ENCODE results near the gene CCDC136. TPM values are rescaled to one million over a fixed set of nuclear protein-coding genes. Genes with fewer than 3 reads are reported as not detected.

The CCDC136 gene
- total and polyA plus RNA-seq, 4 experiments from 2014 or later: 3.4 to 20.4 (median 18.3) TPM; not detected in 1

DNA sequence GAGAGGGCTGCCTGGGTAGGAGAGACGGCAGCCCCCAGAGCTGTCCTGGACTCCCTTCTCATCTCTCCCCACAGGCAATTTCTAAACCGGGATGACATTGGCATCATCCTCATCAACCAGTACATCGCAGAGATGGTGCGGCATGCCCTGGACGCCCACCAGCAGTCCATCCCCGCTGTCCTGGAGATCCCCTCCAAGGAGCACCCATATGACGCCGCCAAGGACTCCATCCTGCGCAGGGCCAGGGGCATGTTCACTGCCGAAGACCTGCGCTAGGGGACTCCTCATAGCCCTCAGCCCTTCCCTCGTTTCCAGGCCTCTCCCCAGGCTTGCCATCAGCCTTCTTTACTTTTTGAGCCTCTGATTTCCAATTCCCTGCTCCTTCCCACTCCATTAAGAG lies 73.5 kb downstream of the CCDC136 start:
- no peak for DNase-seq
- Mint-ChIP-seq H3K27me3 (no peaks in the 10 kb centered on the region), H3K36me3 (peaks cover 11 to 29% of the 10 kb centered on the region in 2 donors), H3K27ac (peak overlapping the region in 2 of 7 donors; percentile 42 to 71), H3K9me3 (no peaks in the 10 kb centered on the region), H3K4me3 (peak overlapping the region in 3 of 8 donors; percentile 14 to 68 (median 43)), H3K4me1 (peaks cover 23 to 51% (median 36%) of the 10 kb centered on the region in 4 donors)
- Histone ChIP-seq H3K9me3 (ENCODE audit: control insufficient read depth in 1 of 2, low read length in 2 of 2) (no peaks in the 10 kb centered on the region), H3K4me1 (ENCODE audit: insufficient read depth, low read length) (peaks cover 30% of the 10 kb centered on the region), H3K36me3 (ENCODE audit: insufficient read depth, low read length) (peaks cover 5% of the 10 kb centered on the region), H3K27ac (ENCODE audit: low read depth, low read length) (no peak overlapping the region), H3K4me3 (ENCODE audit: low read length in 2 of 2) (no peak overlapping the region), H3K27me3 (ENCODE audit: insufficient read depth, low read length) (no peaks in the 10 kb centered on the region)
- POLR2A ChIA-PET (ENCODE audit: partially characterized antibody): no interaction called here
- CTCF ChIA-PET (ENCODE audit: partially characterized antibody): no interaction called here
- intact Hi-C loops (cut with micrococcal nuclease): no loop called here

DNA sequence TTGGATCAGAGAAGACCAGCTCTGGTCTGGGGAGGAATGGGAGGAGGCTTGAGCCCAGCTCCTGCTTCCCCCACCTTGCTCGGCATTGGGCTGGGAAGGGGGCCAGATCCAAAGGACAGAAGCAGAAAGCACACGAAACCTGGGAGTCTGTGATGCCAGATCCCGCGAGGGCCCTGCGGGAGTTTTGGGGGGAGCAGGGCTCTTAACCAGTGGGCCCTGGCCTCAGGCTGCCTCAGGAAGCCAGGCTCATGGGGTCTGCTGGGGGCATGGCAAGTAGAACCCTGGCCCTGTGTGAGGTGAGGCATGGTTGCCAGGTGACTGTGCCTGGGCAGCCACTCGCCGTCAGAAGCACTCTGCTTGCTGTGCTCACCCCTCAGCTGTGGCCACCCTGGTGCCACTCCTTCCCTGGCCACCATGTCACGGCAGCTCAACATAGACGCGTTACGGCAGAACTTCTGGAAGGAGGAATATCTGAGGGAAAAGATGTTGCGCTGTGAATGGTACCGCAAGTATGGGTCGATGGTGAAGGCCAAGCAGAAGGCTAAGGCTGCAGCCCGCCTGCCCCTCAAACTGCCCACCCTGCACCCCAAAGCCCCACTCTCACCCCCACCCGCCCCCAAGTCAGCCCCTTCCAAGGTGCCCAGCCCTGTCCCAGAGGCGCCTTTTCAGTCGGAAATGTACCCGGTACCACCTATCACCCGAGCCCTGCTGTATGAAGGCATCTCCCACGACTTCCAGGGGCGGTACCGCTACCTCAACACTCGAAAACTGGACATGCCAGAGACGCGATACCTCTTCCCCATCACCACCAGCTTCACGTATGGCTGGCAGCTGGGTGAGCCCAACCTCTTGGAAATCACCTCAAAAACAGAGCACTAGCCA lies 74.5 kb downstream of the CCDC136 start:
- intact Hi-C loops (cut with micrococcal nuclease): no loop called here
- no peaks in the 10 kb centered on the region for H3K9me3 ChIP-seq (ENCODE audit: control insufficient read depth in 1 of 2, low read length in 2 of 2)
- peaks cover 30% of the 10 kb centered on the region for H3K4me1 ChIP-seq (ENCODE audit: insufficient read depth, low read length)
- Mint-ChIP-seq H3K36me3 (peaks cover 11 to 29% of the 10 kb centered on the region in 2 donors), H3K27ac (peak overlapping the region in 3 of 7 donors; percentile 36 to 71 (median 64)), H3K4me3 (peak overlapping the region in 2 of 8 donors; percentile 9 to 68), H3K9me3 (no peaks in the 10 kb centered on the region), H3K27me3 (no peaks in the 10 kb centered on the region), H3K4me1 (peaks cover 23 to 53% (median 35%) of the 10 kb centered on the region in 4 donors)
- DNase-seq: no peak
- ChIA-PET CTCF (ENCODE audit: partially characterized antibody) (interaction anchor here (1.1 to 1.6 kb wide), 2 partner anchors 12 to 17 kb away, joined by 3 to 5 read pairs; no protein-coding TSS in a partner anchor), POLR2A (ENCODE audit: partially characterized antibody) (no interaction called here)
- no peak overlapping the region for H3K4me3 ChIP-seq (ENCODE audit: low read length in 2 of 2)
- H3K36me3 ChIP-seq (ENCODE audit: insufficient read depth, low read length): peaks cover 5% of the 10 kb centered on the region
- no peaks in the 10 kb centered on the region for H3K27me3 ChIP-seq (ENCODE audit: insufficient read depth, low read length)
- no peak overlapping the region for H3K27ac ChIP-seq (ENCODE audit: low read depth, low read length)

DNA sequence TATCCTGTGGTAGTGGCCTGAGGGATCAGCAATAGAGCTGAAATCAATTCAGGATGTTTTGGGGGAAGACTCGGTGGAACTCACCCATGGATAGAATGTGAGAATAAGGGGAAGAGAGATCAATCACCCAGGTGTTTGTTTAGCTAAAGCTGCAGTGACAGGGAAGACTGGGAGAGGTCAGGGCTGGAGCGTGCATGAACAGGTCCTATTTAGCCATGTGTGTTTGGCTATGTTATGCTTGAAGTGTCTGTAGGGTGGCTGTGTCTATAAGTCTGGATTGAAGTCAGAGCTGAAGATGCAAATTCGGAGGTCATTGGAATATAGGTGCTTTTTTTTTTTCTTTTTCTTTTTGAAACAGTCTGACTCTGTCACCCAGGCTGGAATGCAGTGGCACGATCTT lies 75.5 kb downstream of the CCDC136 start:
- Histone ChIP-seq H3K27ac (ENCODE audit: low read depth, low read length) (no peak overlapping the region), H3K4me1 (ENCODE audit: insufficient read depth, low read length) (peaks cover 27% of the 10 kb centered on the region), H3K9me3 (ENCODE audit: control insufficient read depth in 1 of 2, low read length in 2 of 2) (no peaks in the 10 kb centered on the region), H3K27me3 (ENCODE audit: insufficient read depth, low read length) (no peaks in the 10 kb centered on the region), H3K36me3 (ENCODE audit: insufficient read depth, low read length) (peaks cover 5% of the 10 kb centered on the region), H3K4me3 (ENCODE audit: low read length in 2 of 2) (no peak overlapping the region)
- H3K36me3 Mint-ChIP-seq: peaks cover 11 to 29% of the 10 kb centered on the region in 2 donors
- ChIA-PET POLR2A (ENCODE audit: partially characterized antibody) (no interaction called here), CTCF (ENCODE audit: partially characterized antibody) (interaction anchor here (1.1 to 1.6 kb wide), 3 partner anchors 11 to 16 kb away, joined by 3 to 5 read pairs (median 4); no protein-coding TSS in a partner anchor)
- DNase-seq: no peak
- peaks cover 21 to 50% (median 32%) of the 10 kb centered on the region in 4 donors for H3K4me1 Mint-ChIP-seq
- intact Hi-C loops (cut with micrococcal nuclease): no loop called here
- no peaks in the 10 kb centered on the region for H3K9me3 Mint-ChIP-seq
- H3K27me3 Mint-ChIP-seq: no peaks in the 10 kb centered on the region
- peak overlapping the region in 6 of 8 donors; percentile 1 to 60 (median 5) for H3K4me3 Mint-ChIP-seq
- no peak overlapping the region for H3K27ac Mint-ChIP-seq

DNA sequence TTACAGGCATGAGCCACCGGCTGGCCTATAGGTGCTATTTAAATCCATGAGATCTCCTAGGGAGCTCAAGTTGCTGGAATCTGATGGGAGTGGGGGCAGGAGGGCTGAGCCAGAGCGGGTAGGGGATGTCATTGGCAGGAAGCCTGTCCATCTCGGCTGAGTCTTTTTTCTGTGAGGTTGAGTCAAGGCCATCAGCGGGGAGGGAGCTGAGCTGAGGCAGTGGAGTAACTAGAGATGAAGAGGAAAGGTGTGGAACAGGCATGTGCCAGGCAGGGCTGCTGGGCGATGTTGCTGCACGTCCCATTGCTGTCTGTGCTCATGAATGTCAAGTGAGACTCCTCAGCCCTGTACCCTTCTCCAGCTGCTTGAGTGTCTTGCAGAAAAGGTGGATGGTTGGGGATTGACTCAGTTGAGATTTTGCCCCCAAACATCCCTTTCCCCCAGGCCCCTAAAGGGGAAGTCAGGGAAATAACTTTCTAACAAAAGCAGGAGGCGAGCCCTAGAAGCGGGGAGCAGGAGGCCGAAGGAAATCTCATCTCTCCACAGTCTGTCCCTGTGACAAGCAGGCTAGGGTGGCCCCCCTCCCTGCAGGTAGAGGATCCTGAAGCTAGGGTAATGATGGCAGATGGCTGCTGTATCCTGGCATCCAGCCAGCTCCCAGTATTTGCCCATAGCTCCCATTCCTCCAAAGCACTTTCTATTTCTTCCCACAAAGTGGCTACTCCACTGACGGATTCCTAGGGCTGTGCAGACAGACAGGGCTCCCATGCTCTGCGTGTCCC lies 76.3 kb downstream of the CCDC136 start:
- Histone ChIP-seq H3K9me3 (ENCODE audit: control insufficient read depth in 1 of 2, low read length in 2 of 2) (no peaks in the 10 kb centered on the region), H3K27ac (ENCODE audit: low read depth, low read length) (no peak overlapping the region), H3K36me3 (ENCODE audit: insufficient read depth, low read length) (peaks cover 5% of the 10 kb centered on the region), H3K4me1 (ENCODE audit: insufficient read depth, low read length) (peaks cover 25% of the 10 kb centered on the region), H3K27me3 (ENCODE audit: insufficient read depth, low read length) (no peaks in the 10 kb centered on the region), H3K4me3 (ENCODE audit: low read length in 2 of 2) (no peak overlapping the region)
- H3K36me3 Mint-ChIP-seq: peaks cover 11 to 25% of the 10 kb centered on the region in 2 donors
- CTCF ChIA-PET (ENCODE audit: partially characterized antibody): interaction anchor here (1.3 to 2.0 kb wide), 5 partner anchors 12 to 394 kb away, joined by 3 to 7 read pairs (median 4); no protein-coding TSS in a partner anchor
- H3K27me3 Mint-ChIP-seq: no peaks in the 10 kb centered on the region
- H3K4me1 Mint-ChIP-seq: peaks cover 15 to 42% (median 26%) of the 10 kb centered on the region in 4 donors
- H3K4me3 Mint-ChIP-seq: peak overlapping the region in 7 of 8 donors; percentile 51 to 75 (median 69)
- POLR2A ChIA-PET (ENCODE audit: partially characterized antibody): no interaction called here
- peak overlapping the region in 1 of 7 donors; percentile 36 for H3K27ac Mint-ChIP-seq
- no peak for DNase-seq
- intact Hi-C loops (cut with micrococcal nuclease): no loop called here
- H3K9me3 Mint-ChIP-seq: no peaks in the 10 kb centered on the region

DNA sequence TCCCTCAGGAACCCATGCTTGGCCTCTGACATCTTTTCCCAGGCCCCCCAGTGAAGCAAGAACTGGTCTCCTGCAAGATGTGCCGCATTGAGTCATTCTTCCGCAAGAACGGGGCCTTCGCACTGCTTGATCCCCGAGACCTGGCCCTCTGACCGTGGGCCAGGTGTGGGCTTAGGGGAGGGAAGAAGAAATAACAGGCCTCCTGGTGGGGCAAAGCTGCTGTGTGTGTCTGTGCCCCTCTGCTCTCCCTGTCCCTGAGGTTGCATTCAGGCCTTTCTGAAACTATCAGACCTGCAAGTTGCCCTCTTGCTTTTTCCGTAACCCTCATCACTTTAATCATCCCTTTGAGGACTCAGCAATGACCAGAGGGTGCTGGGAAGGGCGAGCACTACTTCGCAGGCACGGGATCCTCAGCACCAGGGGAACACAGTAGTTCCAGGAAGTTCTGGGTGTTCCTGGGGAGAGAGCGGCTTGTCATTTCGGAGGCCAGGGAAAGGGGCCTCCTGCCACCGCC lies 76.9 kb downstream of the CCDC136 start:
- DNase-seq: no peak
- H3K4me1 Mint-ChIP-seq: peaks cover 14 to 37% (median 23%) of the 10 kb centered on the region in 4 donors
- H3K27ac Mint-ChIP-seq: no peak overlapping the region
- Histone ChIP-seq H3K36me3 (ENCODE audit: insufficient read depth, low read length) (peaks cover 5% of the 10 kb centered on the region), H3K4me1 (ENCODE audit: insufficient read depth, low read length) (peaks cover 19% of the 10 kb centered on the region), H3K27ac (ENCODE audit: low read depth, low read length) (no peak overlapping the region), H3K9me3 (ENCODE audit: control insufficient read depth in 1 of 2, low read length in 2 of 2) (no peaks in the 10 kb centered on the region), H3K27me3 (ENCODE audit: insufficient read depth, low read length) (no peaks in the 10 kb centered on the region), H3K4me3 (ENCODE audit: low read length in 2 of 2) (peak overlapping the region in 1 of 2 donors; percentile 52)
- no peaks in the 10 kb centered on the region for H3K9me3 Mint-ChIP-seq
- ChIA-PET POLR2A (ENCODE audit: partially characterized antibody) (no interaction called here), CTCF (ENCODE audit: partially characterized antibody) (interaction anchor here (1.3 to 2.0 kb wide), 3 partner anchors 15 to 395 kb away, joined by 3 to 7 read pairs (median 3); no protein-coding TSS in a partner anchor)
- H3K4me3 Mint-ChIP-seq: peak overlapping the region; percentile 21 to 75 (median 62)
- intact Hi-C loops (cut with micrococcal nuclease): loop anchor here (1.0 kb wide), 1 partner anchor 15 kb away; no protein-coding TSS in a partner anchor
- H3K27me3 Mint-ChIP-seq: no peaks in the 10 kb centered on the region
- H3K36me3 Mint-ChIP-seq: peaks cover 11 to 20% of the 10 kb centered on the region in 2 donors

DNA sequence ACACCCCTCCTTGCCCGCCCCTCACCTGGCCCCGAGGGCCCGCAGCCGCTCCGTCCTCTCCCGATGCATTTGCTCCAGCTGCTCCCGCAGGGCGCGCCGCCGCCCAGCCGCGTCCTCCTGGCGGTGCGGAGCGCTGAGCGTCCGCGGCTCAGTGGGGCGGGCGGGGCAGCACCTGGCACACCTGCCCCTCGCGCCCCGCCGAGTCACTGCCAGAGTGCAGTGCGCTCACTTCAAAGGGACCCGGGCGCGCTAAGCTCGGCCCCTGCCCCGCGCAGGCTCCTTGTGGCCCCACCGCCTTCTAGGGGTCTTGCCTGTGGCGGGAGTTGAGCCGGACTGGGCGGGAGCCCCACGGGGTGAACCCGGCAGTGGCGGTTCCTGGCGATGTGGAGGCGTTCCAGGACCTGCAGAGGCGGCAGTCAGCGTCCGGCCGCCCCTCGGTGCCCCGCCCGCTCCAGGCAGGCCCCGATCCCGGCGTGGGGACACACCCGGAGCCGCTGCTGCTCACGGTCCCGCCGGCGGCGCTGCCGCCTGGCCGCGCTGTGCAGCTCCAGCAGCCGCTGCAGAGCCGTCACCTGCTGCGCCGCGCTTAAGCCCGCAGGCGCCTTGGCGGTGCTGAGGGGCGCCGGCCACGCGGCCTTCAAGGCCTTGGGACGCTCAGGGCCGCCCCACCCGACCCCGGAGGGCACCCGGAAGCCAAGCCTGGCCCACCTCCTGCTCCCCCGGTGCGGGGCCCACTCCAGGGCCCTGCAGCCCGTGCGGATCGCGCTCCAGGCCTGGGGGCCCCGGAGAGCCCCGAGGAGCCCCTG lies 77.6 kb downstream of the CCDC136 start:
- no peaks in the 10 kb centered on the region for H3K27me3 Mint-ChIP-seq
- no peaks in the 10 kb centered on the region for H3K27me3 ChIP-seq (ENCODE audit: insufficient read depth, low read length)
- H3K9me3 ChIP-seq (ENCODE audit: control insufficient read depth in 1 of 2, low read length in 2 of 2): no peaks in the 10 kb centered on the region
- H3K4me1 Mint-ChIP-seq: peaks cover 11 to 33% (median 19%) of the 10 kb centered on the region in 4 donors
- H3K4me1 ChIP-seq (ENCODE audit: insufficient read depth, low read length): peaks cover 13% of the 10 kb centered on the region
- peak overlapping the region in 1 of 2 donors; percentile 52 for H3K4me3 ChIP-seq (ENCODE audit: low read length in 2 of 2)
- H3K27ac Mint-ChIP-seq: no peak overlapping the region
- H3K4me3 Mint-ChIP-seq: peak overlapping the region; percentile 21 to 75 (median 66)
- CTCF ChIA-PET (ENCODE audit: partially characterized antibody): interaction anchor here (0.6 to 2.0 kb wide), 4 partner anchors 8 to 395 kb away, joined by 3 to 7 read pairs (median 3); no protein-coding TSS in a partner anchor
- H3K9me3 Mint-ChIP-seq: no peaks in the 10 kb centered on the region
- H3K36me3 ChIP-seq (ENCODE audit: insufficient read depth, low read length): peaks cover 5% of the 10 kb centered on the region
- intact Hi-C loops (cut with micrococcal nuclease): loop anchor here (1.0 kb wide), 1 partner anchor 14 kb away; no protein-coding TSS in a partner anchor
- no peak overlapping the region for H3K27ac ChIP-seq (ENCODE audit: low read depth, low read length)
- peaks cover 11 to 18% of the 10 kb centered on the region in 2 donors for H3K36me3 Mint-ChIP-seq
- POLR2A ChIA-PET (ENCODE audit: partially characterized antibody): interaction anchor here (0.7 kb wide), 1 partner anchor 13 kb away, joined by 3 read pairs; no protein-coding TSS in a partner anchor
- peak in 4 of 5 donors; percentile 32 to 51 (median 49) for DNase-seq

Measured in CD4-positive, alpha-beta memory T cell (primary cell).